Astrocyte (in vitro differentiated cells and primary cell): ENCODE results near the gene EIF3D. TPM values are rescaled to one million over a fixed set of nuclear protein-coding genes. Genes with fewer than 3 reads are reported as not detected.
A peak's percentile ranks its signal among the peaks of the same experiment; 100 is the strongest.

ENCODE experiments used
- DNase-seq: peaks from one replicate; pipeline ENCODE4 v3.0.0-alpha.2; 2010; ENCODE audit warnings: low read depth
- FAIRE-seq: peaks from 2 replicates; lab custom pipeline; 2011; peaks lifted over from hg19 to GRCh38; lab: Jason Lieb, UNC
- H2AFZ ChIP-seq: 2 replicates; pipeline ENCODE4 v1.6.0; 2012; ENCODE audit warnings: low read depth, low read length, inconsistent platforms
- H3K27ac ChIP-seq: 2 replicates; pipeline ENCODE4 v1.5.1; 2011; ENCODE audit warnings: low read depth, low read length, inconsistent platforms
- H3K27me3 ChIP-seq: 2 replicates; pipeline ENCODE4 v1.6.0; 2011; ENCODE audit warnings: low read length, inconsistent platforms; ENCODE audit not compliant: insufficient read depth
- H3K36me3 ChIP-seq: 2 replicates; pipeline ENCODE4 v1.5.1; 2011; ENCODE audit warnings: low read length, inconsistent platforms; ENCODE audit not compliant: insufficient read depth
- H3K4me1 ChIP-seq: 2 replicates; pipeline ENCODE4 v1.5.1; 2011; ENCODE audit warnings: low read length, inconsistent platforms; ENCODE audit not compliant: insufficient read depth
- H3K4me2 ChIP-seq: 2 replicates; pipeline ENCODE4 v1.6.0; 2012; ENCODE audit warnings: low read length, inconsistent platforms
- H3K4me3 ChIP-seq: 2 replicates; pipeline ENCODE4 v1.5.1; 2011; ENCODE audit warnings: low read depth, mild to moderate bottlenecking, low read length, inconsistent platforms; ENCODE audit not compliant: insufficient read depth
- H3K79me2 ChIP-seq: 2 replicates; pipeline ENCODE4 v1.6.0; 2012; ENCODE audit warnings: mild to moderate bottlenecking, low read length, inconsistent platforms; ENCODE audit not compliant: insufficient read depth
- H3K9ac ChIP-seq: 2 replicates; pipeline ENCODE4 v1.6.0; 2012; ENCODE audit warnings: mild to moderate bottlenecking, low read length, inconsistent platforms
- H3K9me3 ChIP-seq: 2 replicates; pipeline ENCODE4 v1.5.1; 2012; ENCODE audit warnings: low read depth, mild to moderate bottlenecking, low read length, inconsistent platforms; ENCODE audit not compliant: insufficient read depth
- H4K20me1 ChIP-seq: 2 replicates; pipeline ENCODE4 v1.6.0; 2012; ENCODE audit warnings: low read length, inconsistent platforms; ENCODE audit not compliant: insufficient read depth
- H3K27ac Mint-ChIP-seq: one replicate; pipeline ENCODE4 v1.8.0; 2021; ENCODE audit warnings: mild to moderate bottlenecking, mixed read lengths; ENCODE audit not compliant: unreplicated experiment
- H3K27me3 Mint-ChIP-seq: one replicate; pipeline ENCODE4 v1.8.0; 2021; ENCODE audit warnings: low read depth, mixed read lengths; ENCODE audit not compliant: unreplicated experiment
- H3K36me3 Mint-ChIP-seq: one replicate; pipeline ENCODE4 v1.8.0; 2021; ENCODE audit warnings: low read depth, mixed read lengths; ENCODE audit not compliant: unreplicated experiment
- H3K4me1 Mint-ChIP-seq: one replicate; pipeline ENCODE4 v1.8.0; 2021; ENCODE audit warnings: low read depth, mixed read lengths; ENCODE audit not compliant: unreplicated experiment
- H3K4me3 Mint-ChIP-seq: one replicate; pipeline ENCODE4 v1.8.0; 2021; ENCODE audit warnings: mild to moderate bottlenecking, moderate library complexity, mixed read lengths; ENCODE audit not compliant: unreplicated experiment
- H3K9me3 Mint-ChIP-seq: one replicate; pipeline ENCODE4 v1.8.0; 2021; ENCODE audit warnings: mild to moderate bottlenecking, mixed read lengths; ENCODE audit not compliant: unreplicated experiment
- CTCF ChIP-seq: IDR thresholded peaks from 2 replicates; pipeline ENCODE4 v1.5.1; 2011; ENCODE audit warnings: low read depth, mild to moderate bottlenecking, inconsistent platforms, low read length, moderate library complexity; ENCODE audit not compliant: insufficient read depth
- EZH2 ChIP-seq: IDR thresholded peaks from 2 replicates; pipeline ENCODE4 v1.6.1; 2012; ENCODE audit warnings: mild to moderate bottlenecking, low read length, inconsistent platforms; ENCODE audit not compliant: insufficient read depth
- total RNA-seq: library from RNA; stranded (reverse); gene quantifications from 2 replicates; pipeline ENCODE4 v1.2.1, GENCODE V29; 2021

The EIF3D gene
- total RNA-seq, 1 donor from 2014 or later = 168 TPM

- FAIRE-seq = no peak
- Mint-ChIP-seq H3K27me3 (peaks cover 8% of the 10 kb centered on the region), H3K4me3 (peak overlapping the region; percentile 34), H3K36me3 (peaks cover 8% of the 10 kb centered on the region), H3K9me3 (no peaks in the 10 kb centered on the region), H3K27ac (no peak overlapping the region), H3K4me1 (no peaks in the 10 kb centered on the region)
- H3K27me3 ChIP-seq = no peaks in the 10 kb centered on the region
- H3K27ac ChIP-seq = no peak overlapping the region
- peak overlapping the region; percentile 59 for H2AFZ ChIP-seq
- peak overlapping the region; percentile 83 for H3K4me2 ChIP-seq
- H4K20me1 ChIP-seq = peaks cover 8% of the 10 kb centered on the region
- no peaks in the 10 kb centered on the region for H3K9me3 ChIP-seq
- peaks cover 12% of the 10 kb centered on the region for H3K36me3 ChIP-seq
- TF ChIP-seq EZH2 = no peak
- no peak for TF ChIP-seq CTCF
- peak overlapping the region; percentile 54 for H3K4me3 ChIP-seq
- DNase-seq = no peak
- H3K9ac ChIP-seq = peak overlapping the region; percentile 23
- peaks cover 10% of the 10 kb centered on the region for H3K4me1 ChIP-seq
- no peaks in the 10 kb centered on the region for H3K79me2 ChIP-seq
Measured at GRCh38 chr22:36505998-36506635, 22.8 kb downstream of the EIF3D start.

GRCh38 chr22:36497910-36498665 lies 30.9 kb downstream of the EIF3D start:
- Histone ChIP-seq H3K4me2 (no peak overlapping the region), H3K4me3 (no peak overlapping the region), H3K9me3 (no peaks in the 10 kb centered on the region), H2AFZ (no peak overlapping the region), H4K20me1 (no peaks in the 10 kb centered on the region), H3K27ac (no peak overlapping the region), H3K9ac (no peak overlapping the region), H3K36me3 (no peaks in the 10 kb centered on the region), H3K79me2 (no peaks in the 10 kb centered on the region), H3K27me3 (no peaks in the 10 kb centered on the region), H3K4me1 (no peaks in the 10 kb centered on the region)
- Mint-ChIP-seq H3K4me3 (no peak overlapping the region), H3K27ac (no peak overlapping the region), H3K4me1 (no peaks in the 10 kb centered on the region), H3K9me3 (peaks cover 2% of the 10 kb centered on the region), H3K36me3 (peaks cover 7% of the 10 kb centered on the region), H3K27me3 (peaks cover 11% of the 10 kb centered on the region)
- DNase-seq = no peak
- no peak for FAIRE-seq
- TF ChIP-seq CTCF (no peak), EZH2 (no peak)

- H3K27me3 ChIP-seq = no peaks in the 10 kb centered on the region
- no peaks in the 10 kb centered on the region for H3K9me3 ChIP-seq
- H3K4me3 ChIP-seq = no peak overlapping the region
- H3K9me3 Mint-ChIP-seq = peaks cover under 1% of the 10 kb centered on the region
- H3K4me1 ChIP-seq = no peaks in the 10 kb centered on the region
- H3K4me1 Mint-ChIP-seq = peaks cover 1% of the 10 kb centered on the region
- no peak for TF ChIP-seq CTCF
- TF ChIP-seq EZH2 = no peak
- H3K27ac ChIP-seq = no peak overlapping the region
- no peak overlapping the region for H3K4me2 ChIP-seq
- no peak overlapping the region for H3K9ac ChIP-seq
- DNase-seq = no peak
- peaks cover 9% of the 10 kb centered on the region for H3K27me3 Mint-ChIP-seq
- H4K20me1 ChIP-seq = no peaks in the 10 kb centered on the region
- H3K4me3 Mint-ChIP-seq = no peak overlapping the region
- peaks cover 7% of the 10 kb centered on the region for H3K36me3 Mint-ChIP-seq
- no peak overlapping the region for H2AFZ ChIP-seq
- no peaks in the 10 kb centered on the region for H3K36me3 ChIP-seq
- no peak overlapping the region for H3K27ac Mint-ChIP-seq
- no peak for FAIRE-seq
- H3K79me2 ChIP-seq = no peaks in the 10 kb centered on the region
Measured at GRCh38 chr22:36493690-36494110, 35.3 kb downstream of the EIF3D start.
